Astrocyte (in vitro differentiated cells and primary cell): ENCODE measurements around the gene IL10.

Experiments
- EZH2 ChIP-seq: IDR thresholded peaks from 2 replicates; pipeline ENCODE4 v1.6.1; 2012; ENCODE audit warnings: mild to moderate bottlenecking, low read length, inconsistent platforms; ENCODE audit not compliant: insufficient read depth
- TF ChIP-seq, protein P1 (sequence below): IDR thresholded peaks from 2 replicates; pipeline ENCODE4 v1.5.1; 2011; ENCODE audit warnings: low read depth, mild to moderate bottlenecking, inconsistent platforms, low read length, moderate library complexity; ENCODE audit not compliant: insufficient read depth

DNA sequence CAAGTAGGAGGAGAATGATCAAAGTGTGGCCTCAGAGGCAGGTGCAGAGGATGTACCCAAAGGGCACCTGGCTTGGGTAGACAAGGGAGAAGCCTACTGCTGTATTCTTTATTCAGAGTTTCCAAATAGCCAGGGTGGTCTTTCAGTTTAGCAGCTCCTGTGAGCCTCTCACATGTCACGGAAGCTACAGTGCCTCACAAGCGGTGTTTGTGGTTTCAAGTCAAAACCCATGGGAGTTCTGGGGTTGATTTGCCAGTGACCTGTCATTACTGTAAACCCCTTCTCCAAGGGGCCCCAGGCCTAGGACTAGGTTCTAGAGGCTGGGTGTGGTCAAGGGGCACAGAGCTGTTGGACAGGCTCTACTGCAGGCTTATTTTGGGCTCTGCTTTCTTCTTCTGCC, 10.2 kb upstream of the IL10 start:
- TF ChIP-seq, protein P1, sequence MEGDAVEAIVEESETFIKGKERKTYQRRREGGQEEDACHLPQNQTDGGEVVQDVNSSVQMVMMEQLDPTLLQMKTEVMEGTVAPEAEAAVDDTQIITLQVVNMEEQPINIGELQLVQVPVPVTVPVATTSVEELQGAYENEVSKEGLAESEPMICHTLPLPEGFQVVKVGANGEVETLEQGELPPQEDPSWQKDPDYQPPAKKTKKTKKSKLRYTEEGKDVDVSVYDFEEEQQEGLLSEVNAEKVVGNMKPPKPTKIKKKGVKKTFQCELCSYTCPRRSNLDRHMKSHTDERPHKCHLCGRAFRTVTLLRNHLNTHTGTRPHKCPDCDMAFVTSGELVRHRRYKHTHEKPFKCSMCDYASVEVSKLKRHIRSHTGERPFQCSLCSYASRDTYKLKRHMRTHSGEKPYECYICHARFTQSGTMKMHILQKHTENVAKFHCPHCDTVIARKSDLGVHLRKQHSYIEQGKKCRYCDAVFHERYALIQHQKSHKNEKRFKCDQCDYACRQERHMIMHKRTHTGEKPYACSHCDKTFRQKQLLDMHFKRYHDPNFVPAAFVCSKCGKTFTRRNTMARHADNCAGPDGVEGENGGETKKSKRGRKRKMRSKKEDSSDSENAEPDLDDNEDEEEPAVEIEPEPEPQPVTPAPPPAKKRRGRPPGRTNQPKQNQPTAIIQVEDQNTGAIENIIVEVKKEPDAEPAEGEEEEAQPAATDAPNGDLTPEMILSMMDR = no peak
- no peak for TF ChIP-seq EZH2
